GM21825 (cell line): ENCODE measurements around the gene DLX6.

Source experiments
- ATAC-seq: cut with Tn5 transposase; IDR thresholded peaks from one replicate; pipeline ENCODE4 v1.9.1; 2021; ENCODE audit warnings: mild to moderate bottlenecking, moderate library complexity; ENCODE audit not compliant: unreplicated experiment

Gene DLX6

DNA sequence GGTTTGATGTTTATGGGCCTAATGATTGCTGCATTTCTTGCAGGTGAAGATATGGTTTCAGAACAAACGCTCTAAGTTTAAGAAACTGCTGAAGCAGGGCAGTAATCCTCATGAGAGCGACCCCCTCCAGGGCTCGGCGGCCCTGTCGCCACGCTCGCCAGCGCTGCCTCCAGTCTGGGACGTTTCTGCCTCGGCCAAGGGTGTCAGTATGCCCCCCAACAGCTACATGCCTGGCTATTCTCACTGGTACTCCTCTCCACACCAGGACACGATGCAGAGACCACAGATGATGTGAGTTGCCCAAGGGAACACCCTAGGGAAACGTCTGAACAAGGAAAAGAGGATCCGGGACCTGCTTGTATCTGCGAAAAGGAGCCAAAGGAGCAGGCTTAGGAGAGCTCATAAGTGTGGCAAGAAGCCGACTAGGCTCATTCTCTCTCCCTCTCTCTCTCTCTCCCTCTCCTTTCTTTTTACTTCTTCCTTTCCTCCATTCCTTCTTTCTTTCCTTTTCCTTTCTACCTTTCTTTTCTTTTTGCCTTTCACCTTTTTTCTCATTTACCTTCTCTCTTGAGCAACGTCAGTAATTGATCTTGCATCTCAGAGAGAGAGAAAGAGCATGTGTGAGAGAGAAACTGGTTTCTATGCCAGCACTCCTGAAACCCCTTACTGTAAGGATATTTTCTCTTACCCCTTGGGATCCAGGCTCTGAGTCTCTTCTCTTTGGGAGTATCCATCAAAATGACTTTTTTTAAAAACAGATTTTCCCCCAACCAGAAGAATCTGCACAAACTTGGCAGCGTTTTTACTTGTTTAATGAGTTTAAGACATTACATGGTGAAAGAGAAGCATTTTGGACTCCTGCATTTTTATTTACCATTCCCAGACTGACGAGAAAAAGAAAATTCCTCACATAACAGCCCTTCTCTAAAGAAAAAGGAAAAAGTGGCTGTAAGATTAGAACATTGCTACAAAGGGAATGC lies 4.7 kb downstream of the DLX6 start:
- ATAC-seq = no peak

DNA sequence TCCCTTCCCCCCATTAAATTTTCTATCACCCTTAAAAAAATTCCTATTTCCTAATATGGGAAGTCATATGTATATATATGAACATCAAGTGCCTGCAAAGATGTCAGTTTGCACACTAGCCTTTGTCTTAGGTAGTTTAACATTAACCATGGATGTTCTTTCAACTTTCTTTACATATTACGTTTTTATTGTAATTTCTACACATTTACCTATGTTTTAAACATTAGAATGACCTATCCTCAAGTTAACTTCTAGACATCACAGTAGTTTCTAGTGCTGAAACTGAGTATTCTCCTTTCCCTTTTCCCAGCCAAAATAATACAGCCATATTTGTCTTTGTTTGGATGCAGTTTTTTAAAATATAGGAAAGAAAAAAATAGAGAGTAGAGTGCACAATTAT lies 5.8 kb downstream of the DLX6 start:
- no peak for ATAC-seq

DNA sequence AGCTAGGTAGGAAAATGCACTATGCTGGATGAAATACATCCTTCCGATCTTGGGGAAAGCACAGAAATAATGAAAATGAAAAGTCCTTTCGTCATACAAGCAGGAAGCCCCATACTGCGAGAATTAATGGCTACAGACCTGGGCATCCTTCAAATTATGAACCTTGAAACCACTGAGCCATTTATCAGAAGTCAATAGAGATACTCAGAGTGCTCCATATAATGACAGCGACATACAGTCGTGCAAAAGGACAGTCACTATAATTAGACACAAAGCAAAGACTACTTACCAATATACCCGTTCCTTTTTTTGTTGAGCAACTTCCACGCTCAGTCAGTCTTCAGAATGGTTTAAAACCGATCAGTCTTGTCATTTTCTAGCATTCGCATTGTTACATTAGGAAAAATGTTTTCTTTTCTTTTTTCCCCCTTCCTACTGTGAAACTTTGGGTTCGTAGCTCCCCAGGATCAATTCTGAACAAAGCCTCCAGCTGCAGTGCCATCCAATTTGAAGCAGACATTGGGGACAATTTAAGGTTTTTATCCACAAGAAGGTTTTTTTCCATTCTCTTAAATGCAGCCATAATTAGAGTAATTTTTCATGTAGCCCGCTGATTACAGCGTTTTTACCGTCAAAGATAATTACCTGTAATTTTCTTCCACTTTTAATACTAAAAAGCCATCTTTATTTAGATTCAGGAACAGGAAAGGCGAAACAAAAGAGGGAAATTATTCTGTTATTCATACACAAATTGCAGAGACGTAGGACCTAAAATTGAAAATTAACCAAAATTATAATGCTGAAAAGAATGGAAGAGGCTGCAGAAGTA lies 6.4 kb downstream of the DLX6 start:
- ATAC-seq = no peak

- no peak for ATAC-seq
Measured at GRCh38 chr7:97012365-97013133, 7.2 kb downstream of the DLX6 start.

GRCh38 chr7:97013134-97013844 lies 7.9 kb downstream of the DLX6 start:
- no peak for ATAC-seq

GRCh38 chr7:97013845-97014134 lies 8.4 kb downstream of the DLX6 start:
- ATAC-seq = no peak

- no peak for ATAC-seq
Measured at GRCh38 chr7:97014145-97014750, 8.9 kb downstream of the DLX6 start.

DNA sequence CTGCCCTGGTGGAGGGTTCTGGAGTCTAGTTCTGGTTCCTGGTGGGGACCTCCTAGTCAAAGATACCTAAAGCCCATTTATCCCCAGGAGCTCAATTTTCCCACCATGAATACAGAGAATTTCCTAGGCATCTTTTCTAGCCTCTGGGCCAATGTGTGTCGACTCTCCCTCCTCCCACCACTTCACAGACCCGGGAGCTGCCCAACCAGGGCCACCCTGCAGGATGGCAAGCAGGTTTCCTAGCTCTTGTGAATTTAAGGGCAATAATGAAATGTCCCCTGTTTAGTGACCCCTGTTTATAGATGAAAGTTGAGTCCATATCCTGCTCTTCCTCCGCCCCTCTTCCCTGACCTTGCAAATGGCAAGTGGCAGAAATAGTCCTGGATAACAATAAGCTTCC lies 9.9 kb downstream of the DLX6 start:
- ATAC-seq = no peak

DNA sequence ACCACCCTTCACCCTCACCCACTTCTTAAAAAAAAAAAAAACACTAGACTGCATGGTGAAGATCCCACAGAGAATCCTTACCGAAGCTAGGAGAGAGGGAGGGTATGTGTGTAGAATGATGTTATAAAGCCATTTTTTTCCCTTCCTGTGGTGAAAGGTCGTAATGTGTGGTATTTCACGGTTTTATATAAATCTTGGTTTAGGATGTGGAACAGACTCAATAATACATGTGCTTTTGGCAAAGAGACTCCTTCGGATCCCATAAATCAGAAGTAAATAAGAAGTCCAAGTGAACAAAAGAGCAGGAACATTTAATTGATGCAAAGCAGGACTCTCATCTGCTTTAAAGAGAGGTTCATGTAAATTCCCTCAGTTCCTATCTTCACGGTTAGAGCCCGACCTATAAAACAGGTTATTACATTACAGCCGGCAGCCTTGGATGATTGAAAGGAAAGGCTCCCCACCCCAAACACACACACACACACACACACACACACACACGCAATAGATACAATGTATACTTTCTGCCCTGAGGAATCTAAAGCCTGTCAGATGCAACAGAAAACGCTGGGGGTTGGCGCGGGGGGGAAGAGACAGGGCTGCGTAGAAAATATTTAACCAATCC lies 10.5 kb downstream of the DLX6 start:
- no peak for ATAC-seq

GRCh38 chr7:97016381-97017191 lies 11.2 kb downstream of the DLX6 start:
- ATAC-seq = no peak

DNA sequence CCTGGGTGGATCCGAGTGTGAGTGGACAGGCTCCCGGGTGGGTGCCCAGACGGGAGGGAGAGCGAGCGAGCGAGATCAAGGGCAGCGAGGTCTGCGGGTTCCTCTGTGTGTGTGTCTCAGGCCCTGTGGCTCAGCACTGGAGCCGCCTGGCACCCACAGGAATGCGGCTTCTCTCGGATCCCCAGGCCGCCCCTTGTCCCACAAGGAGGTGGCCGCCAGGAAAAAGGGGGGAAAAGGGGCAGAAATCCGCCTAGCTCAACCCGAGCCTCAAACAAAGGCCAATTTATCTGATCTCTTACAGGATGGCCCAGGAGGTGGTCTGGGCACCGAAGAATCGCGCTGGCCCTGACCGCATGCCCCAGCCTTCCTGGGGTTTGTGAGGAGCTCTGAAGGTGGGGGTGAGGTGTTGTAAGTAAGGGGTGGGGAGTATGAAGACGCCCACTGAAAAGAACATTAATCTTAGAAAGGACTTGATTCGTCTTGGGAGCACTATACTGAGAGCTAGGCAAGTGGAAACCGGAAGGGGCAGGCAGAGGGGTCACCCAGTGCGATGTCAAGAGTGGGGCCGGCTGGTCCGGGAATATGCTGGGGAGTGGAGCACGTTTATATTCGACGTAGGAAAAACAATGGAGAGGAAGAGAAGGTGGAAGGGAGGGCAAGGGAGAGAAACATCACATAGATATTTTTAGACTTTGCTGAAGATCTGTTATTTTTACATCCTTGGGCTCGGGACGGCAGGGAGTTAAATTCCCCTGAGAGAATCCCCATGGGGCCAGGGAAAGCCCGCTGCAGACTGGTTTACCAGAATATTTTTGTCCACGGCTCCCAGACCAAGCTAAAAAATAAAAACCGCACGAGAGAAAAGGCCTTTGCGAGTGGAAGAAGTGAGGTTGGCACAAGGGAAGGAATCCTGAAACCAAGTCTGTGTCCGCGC lies 12.1 kb downstream of the DLX6 start:
- ATAC-seq = no peak

- no peak for ATAC-seq
Measured at GRCh38 chr7:97018126-97018601, 12.8 kb downstream of the DLX6 start.

GRCh38 chr7:97018791-97019531 lies 13.6 kb downstream of the DLX6 start:
- ATAC-seq = no peak

DNA sequence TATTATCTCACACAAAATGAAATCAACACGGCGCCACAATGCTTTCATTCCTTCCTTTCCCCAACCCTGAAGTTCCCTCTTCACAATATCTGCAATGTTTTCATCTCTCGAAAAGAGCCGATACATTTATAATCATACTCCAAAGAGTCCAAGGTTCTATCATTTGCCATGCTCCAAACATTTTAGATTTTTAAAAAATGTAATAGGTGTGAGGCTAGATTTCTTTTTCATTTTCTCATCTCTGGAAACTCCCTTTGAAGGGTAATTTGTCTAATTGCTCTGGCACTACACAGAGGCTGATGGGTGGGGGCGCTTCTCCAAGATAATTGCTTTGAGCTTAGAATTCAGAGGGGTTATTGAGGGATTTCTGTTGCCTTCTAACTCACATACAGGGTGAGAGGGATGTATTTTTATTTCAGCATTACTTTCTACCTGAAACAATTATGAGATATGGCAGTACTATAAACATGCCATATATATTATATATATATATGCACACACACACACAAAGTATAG lies 14.4 kb downstream of the DLX6 start:
- ATAC-seq = no peak

DNA sequence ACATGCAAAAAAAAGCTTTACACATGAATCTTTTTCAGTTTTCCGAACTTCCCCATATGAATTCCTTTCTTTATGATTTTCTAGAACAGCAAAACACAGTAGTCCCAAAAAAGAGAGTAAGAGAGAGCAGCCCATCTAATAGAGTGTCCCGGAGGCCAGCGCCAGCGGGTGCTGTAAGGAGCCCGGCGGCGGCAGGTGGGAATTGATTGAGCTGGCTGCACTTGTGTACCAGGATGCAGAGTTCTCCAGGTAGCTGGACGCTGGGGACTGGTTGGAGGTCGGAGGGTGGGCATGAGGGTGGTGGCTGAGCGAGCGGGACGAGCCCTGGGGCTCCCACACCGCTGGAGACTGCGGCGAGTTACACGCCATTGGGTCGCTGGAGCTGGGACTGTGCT lies 15.2 kb downstream of the DLX6 start:
- no peak for ATAC-seq

DNA sequence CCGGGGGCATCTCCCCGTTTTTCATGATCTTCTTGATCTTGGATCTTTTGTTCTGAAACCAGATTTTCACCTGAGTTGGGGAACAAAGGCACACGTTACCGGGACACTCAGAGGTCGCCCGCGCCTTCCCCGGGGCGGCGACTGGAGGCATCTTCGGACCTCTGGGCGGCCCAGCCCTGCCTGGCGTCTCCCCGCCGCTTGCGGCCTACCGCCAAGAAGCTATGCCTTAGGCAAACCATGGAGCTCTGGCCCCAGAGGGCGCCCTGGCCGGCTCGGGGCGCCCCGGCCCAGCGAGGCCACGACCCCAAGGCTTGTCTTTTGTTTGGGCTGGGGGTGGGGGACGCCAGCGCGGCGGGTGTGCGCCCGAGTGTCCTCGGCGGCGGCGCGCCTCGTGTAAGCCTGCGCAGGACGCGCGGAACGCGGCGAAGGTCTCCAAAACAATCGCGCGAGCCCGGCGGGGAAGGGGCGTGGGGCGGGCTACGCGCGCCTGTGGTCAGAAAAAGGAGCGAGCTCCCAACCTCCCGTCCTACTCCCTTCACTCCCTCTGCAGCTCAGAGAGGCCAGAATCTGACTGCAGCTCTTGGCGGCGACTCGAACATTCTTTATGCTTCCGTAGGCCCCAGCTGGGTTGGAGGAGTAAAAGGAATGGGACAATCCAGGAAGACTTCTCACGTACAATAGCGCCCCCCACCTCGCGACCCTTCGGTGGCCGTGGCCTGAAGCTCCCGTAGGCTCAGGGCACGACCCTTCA lies 15.8 kb downstream of the DLX6 start:
- ATAC-seq = no peak
